Measurements from ENCODE around the gene MAJIN. TPM values are rescaled to one million over a fixed set of nuclear protein-coding genes. Genes with fewer than 3 reads are reported as not detected.

Gene MAJIN
- total and polyA plus RNA-seq, 9 of the 15 experiments (the other 6 are each of a cell fraction or from before 2014, with no cell fraction given): 0.17 to 0.83 (median 0.24) TPM; not detected in 2

- TF ChIP-seq MGA (IDR thresholded peaks at IDR 0.05) (no peak), ZBTB11 (CRISPR knock-in tag; IDR thresholded peaks at IDR 0.05) (no peak), BRF2 (IDR thresholded peaks at IDR 0.05; ENCODE audit: borderline replicate concordance, insufficient read depth, insufficient read length) (no peak)
Measured at GRCh38 chr11:64911142-64911541, 60.8 kb downstream of the MAJIN start (continued).

Measured in K562 (cell line).